Body of pancreas (tissue), 4 donors: ENCODE results near the gene ABCG2. TPM values are rescaled to one million over a fixed set of nuclear protein-coding genes. Genes with fewer than 3 reads are reported as not detected.

Experiments used
- ATAC-seq: fragments of 150-250 bp; one replicate; pipeline ENCODE4 v1.9.1; 2016
- DNase-seq, 4 donors: peaks; one replicate each; pipeline ENCODE4 v3.0.0-alpha.2; 2019
- H3K27ac ChIP-seq, 4 donors: fragments of 200-600 bp; sonication (generic); 1 replicate in 3 of 4; 2 replicates in 1 of 4; pipeline versions ENCODE4 v1.5.1 to v1.6.1; 2016 to 2019; ENCODE audit warnings: mild to moderate bottlenecking in 1 of 4, mixed read lengths in 1 of 4, moderate library complexity in 1 of 4
- H3K27me3 ChIP-seq, 2 donors: fragments of 200-600 bp; sonication (generic); one replicate each; pipeline ENCODE4 v1.6.0; 2016; ENCODE audit warnings: mild to moderate bottlenecking in 1 of 2
- H3K36me3 ChIP-seq, 2 donors: fragments of 200-600 bp; sonication (generic); replicated peaks in 1 of 2; 2 replicates each; pipeline ENCODE4 v1.5.1; 2016; ENCODE audit warnings: low read depth in 2 of 2; ENCODE audit not compliant: insufficient read depth in 1 of 2
- H3K4me1 ChIP-seq: fragments of 200-600 bp; sonication (generic); one replicate; pipeline ENCODE4 v1.6.0; 2016
- H3K4me3 ChIP-seq, 2 donors: fragments of 200-600 bp; sonication (generic); 1 replicate in 1 of 2; 2 replicates in 1 of 2; pipeline ENCODE4 v1.5.1; 2016 to 2019
- H3K9me3 ChIP-seq, 3 donors: fragments of 200-600 bp; sonication (generic); 1 replicate in 2 of 3; 2 replicates in 1 of 3; pipeline ENCODE4 v1.5.1; 2016
- POLR2A ChIP-seq, 3 donors: fragments of 450-650 bp; IDR thresholded peaks; one replicate each; pipeline ENCODE4 v1.6.1; 2016; ENCODE audit warnings: antibody characterized with exemption in 3 of 3, mild to moderate bottlenecking in 2 of 3
- WGBS, 2 donors: methylation state at CpG; one replicate each; pipeline ENCODE4 v1.1.5; 2017; 5-methylcytosine and 5-hydroxymethylcytosine counted together
- intact Hi-C: fragments of 100-400 bp; cut with DNase I; formaldehyde crosslinking; loops from one replicate; pipeline ENCODE4 v1.15.1; 2023
- small RNA-seq: library from RNA; depleted of rRNA; stranded (forward); fragments of <200 nt; gene quantifications from one replicate; pipeline ENCODE3, GENCODE V24; 2016
- total RNA-seq, 2 donors: library from RNA; depleted of rRNA; stranded (reverse); fragments of >200 nt; gene quantifications; one replicate each; pipeline ENCODE4 v1.1.0, GENCODE V29; 2016
- TF ChIP-seq, protein P1 (sequence below), 7 experiments: fragments of 450-650 bp in 4 of 7; fragments of 200-600 bp in 3 of 7; sonication (generic) in 3 of 7; IDR thresholded peaks; one replicate each; pipeline ENCODE4 v1.5.1; 2016 to 2019; ENCODE audit warnings: antibody characterized with exemption in 7 of 7

The ABCG2 gene
- total RNA-seq, 2 donors from 2014 or later: 0.66 to 2.1 TPM

DNA sequence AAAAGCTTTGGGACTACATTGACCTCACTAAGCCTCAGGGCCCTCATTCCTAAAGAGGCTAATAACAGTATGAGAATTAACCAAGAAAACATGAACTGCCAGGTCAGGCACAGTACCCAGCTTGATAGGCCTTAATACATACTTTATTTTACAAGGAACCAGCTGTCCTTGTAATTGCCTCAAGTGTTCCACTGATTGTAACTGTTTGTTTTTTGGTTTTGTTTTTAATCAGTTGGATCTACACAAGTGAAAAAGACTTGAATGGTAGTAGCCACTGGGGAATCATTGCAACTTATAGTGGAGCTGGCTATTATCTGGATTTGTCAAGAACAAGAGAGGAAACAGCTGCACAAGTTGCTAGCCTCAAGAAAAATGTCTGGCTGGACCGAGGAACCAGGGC, 115.4 kb downstream of the ABCG2 start:
- ATAC-seq: no peak
- no peak overlapping the region for H3K27ac ChIP-seq
- peaks cover 0 to 15% of the 10 kb centered on the region in 2 donors for H3K36me3 ChIP-seq
- H3K4me1 ChIP-seq: peaks cover 10% of the 10 kb centered on the region
- no peak for DNase-seq
- WGBS, 2 donors: 42 to 47% methylated on average over 1 of the region's 1 CpG
- TF ChIP-seq, protein P1, sequence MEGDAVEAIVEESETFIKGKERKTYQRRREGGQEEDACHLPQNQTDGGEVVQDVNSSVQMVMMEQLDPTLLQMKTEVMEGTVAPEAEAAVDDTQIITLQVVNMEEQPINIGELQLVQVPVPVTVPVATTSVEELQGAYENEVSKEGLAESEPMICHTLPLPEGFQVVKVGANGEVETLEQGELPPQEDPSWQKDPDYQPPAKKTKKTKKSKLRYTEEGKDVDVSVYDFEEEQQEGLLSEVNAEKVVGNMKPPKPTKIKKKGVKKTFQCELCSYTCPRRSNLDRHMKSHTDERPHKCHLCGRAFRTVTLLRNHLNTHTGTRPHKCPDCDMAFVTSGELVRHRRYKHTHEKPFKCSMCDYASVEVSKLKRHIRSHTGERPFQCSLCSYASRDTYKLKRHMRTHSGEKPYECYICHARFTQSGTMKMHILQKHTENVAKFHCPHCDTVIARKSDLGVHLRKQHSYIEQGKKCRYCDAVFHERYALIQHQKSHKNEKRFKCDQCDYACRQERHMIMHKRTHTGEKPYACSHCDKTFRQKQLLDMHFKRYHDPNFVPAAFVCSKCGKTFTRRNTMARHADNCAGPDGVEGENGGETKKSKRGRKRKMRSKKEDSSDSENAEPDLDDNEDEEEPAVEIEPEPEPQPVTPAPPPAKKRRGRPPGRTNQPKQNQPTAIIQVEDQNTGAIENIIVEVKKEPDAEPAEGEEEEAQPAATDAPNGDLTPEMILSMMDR (IDR thresholded peaks at IDR 0.05): no peak
- TF ChIP-seq POLR2A (IDR thresholded peaks at IDR 0.05): no peak
- no peaks in the 10 kb centered on the region for H3K9me3 ChIP-seq
- no peaks in the 10 kb centered on the region for H3K27me3 ChIP-seq
- intact Hi-C loops: no loop called here
- H3K4me3 ChIP-seq: no peak overlapping the region

DNA sequence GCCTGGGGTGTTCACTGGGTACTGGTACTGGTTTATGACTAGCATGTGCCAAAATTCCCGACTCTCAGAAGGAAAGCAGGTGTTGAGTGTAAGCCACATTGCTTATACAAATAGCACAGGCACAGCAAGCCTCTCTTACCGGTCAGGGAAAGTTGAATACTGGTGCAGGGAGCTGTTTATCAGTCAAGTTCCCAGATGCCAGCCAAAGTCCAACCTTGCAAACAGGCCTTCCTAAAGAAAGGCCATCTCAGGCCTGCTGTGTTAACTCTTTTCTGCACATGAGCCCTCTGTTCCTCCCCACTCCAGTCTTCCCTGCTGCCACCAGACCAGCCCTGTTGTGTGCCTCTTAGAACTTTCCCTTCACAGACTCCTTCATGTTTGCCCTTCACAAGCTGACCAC, 116.8 kb downstream of the ABCG2 start:
- WGBS, 2 donors: 15% methylated on average over 2 of the region's 2 CpGs
- H3K27me3 ChIP-seq: no peaks in the 10 kb centered on the region
- H3K9me3 ChIP-seq: no peaks in the 10 kb centered on the region
- H3K4me3 ChIP-seq: no peak overlapping the region
- no peak for TF ChIP-seq POLR2A (IDR thresholded peaks at IDR 0.05)
- TF ChIP-seq, protein P1 (IDR thresholded peaks at IDR 0.05): no peak
- ATAC-seq: peak; percentile 35
- intact Hi-C loops: no loop called here
- H3K36me3 ChIP-seq: peaks cover 0 to 15% of the 10 kb centered on the region in 2 donors
- peak overlapping the region in 2 of 4 donors; percentile 8 to 35 for H3K27ac ChIP-seq
- DNase-seq: peak; percentile 12 to 59 (median 38)
- peaks cover 10% of the 10 kb centered on the region for H3K4me1 ChIP-seq

DNA sequence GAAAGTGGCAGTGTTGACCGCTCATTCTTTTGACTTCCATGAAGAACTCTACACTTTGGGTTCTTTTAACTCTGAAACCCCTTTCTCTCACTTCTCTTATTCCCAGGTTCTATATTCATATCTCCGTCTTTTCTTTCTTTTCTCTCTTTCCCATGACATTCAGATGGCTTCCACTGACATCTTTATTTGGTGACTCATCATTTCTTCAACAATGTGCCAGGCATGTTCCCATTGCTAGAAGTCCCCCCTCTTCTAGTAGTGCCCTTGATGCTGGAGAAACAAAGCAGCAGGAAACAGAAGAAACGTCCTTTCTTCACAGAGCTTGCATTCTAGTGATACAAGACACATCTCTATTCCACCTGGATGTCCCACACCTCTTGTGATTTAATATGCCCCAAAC, 117.7 kb downstream of the ABCG2 start:
- Histone ChIP-seq H3K36me3 (peaks cover 0 to 15% of the 10 kb centered on the region in 2 donors), H3K4me3 (no peak overlapping the region), H3K27ac (no peak overlapping the region), H3K4me1 (peaks cover 10% of the 10 kb centered on the region), H3K27me3 (no peaks in the 10 kb centered on the region), H3K9me3 (no peaks in the 10 kb centered on the region)
- ATAC-seq: no peak
- WGBS, 2 donors: 86% methylated on average over 3 of the region's 3 CpGs
- TF ChIP-seq, protein P1 (IDR thresholded peaks at IDR 0.05): no peak
- no peak for TF ChIP-seq POLR2A (IDR thresholded peaks at IDR 0.05)
- intact Hi-C loops: no loop called here
- no peak for DNase-seq

Small RNAs within 50 kb of the gene (small RNA-seq; reads per million reads assigned to genes)
- gene RNU6-818P: not detected
- gene RNU6ATAC31P: not detected

Other genes with a start within 250 kb of the ABCG2 start
- gene SPP1, start 182.9 kb downstream of the ABCG2 start, total RNA-seq: 100 to 1,000 TPM in 1 of 2 donors, 10 to 100 TPM in 1; 62.8 to 154 TPM
- 10 to 100 TPM; 29.8 to 33.6 TPM for gene PKD2, start 151.0 kb downstream of the ABCG2 start, total RNA-seq
- 10 to 100 TPM; 29.3 to 56.4 TPM for gene PPM1K, start 125.9 kb upstream of the ABCG2 start, total RNA-seq
- gene HERC6, start 220.2 kb upstream of the ABCG2 start, total RNA-seq: 1 to 10 TPM; 2.3 to 8.8 TPM